Measurements from ENCODE around the gene ABCB9.

GRCh38 chr12:122994781-122995502 is 28.7 kb upstream of the ABCB9 start:
- no peak for TF ChIP-seq GATA3 (IDR thresholded peaks at IDR 0.05; ENCODE audit: low read depth, low read length)
- TF ChIP-seq GATA2 (IDR thresholded peaks at IDR 0.05; ENCODE audit: low read depth, low read length): no peak
